HEK293T (cell line): ENCODE data around the gene CHRNA7.

Experiments
- CTCF ChIA-PET: fragments of 350-600 bp; formaldehyde crosslinking; extraction: SDS; loops from one replicate; lab custom pipeline; 2021; ENCODE audit warnings: antibody characterized with exemption, inconsistent platforms; lab: Yijun Ruan, JAX
- POLR2A ChIA-PET: fragments of 350-600 bp; formaldehyde crosslinking; extraction: SDS; loops from one replicate; lab custom pipeline; 2020; ENCODE audit warnings: antibody characterized with exemption, inconsistent platforms; lab: Yijun Ruan, JAX
- DNase-seq: peaks from one replicate; pipeline ENCODE4 v3.0.0; 2012; ENCODE audit warnings: mixed read lengths; ENCODE audit errors: extremely low spot score
- ARNT ChIP-seq: fragments of 450-650 bp; IDR thresholded peaks from 2 replicates; pipeline ENCODE4 v1.6.1; 2017; ENCODE audit warnings: mild to moderate bottlenecking
- BHLHE40 ChIP-seq: fragments of 450-650 bp; IDR thresholded peaks from 2 replicates; pipeline ENCODE4 v1.6.1; 2016; ENCODE audit warnings: mild to moderate bottlenecking, moderate library complexity, borderline replicate concordance
- CTBP1 ChIP-seq: fragments of 450-650 bp; IDR thresholded peaks from 2 replicates; pipeline ENCODE4 v1.6.1; 2016; ENCODE audit warnings: borderline replicate concordance
- ELF4 ChIP-seq: fragments of 450-650 bp; IDR thresholded peaks from 2 replicates; pipeline ENCODE4 v1.6.1; 2017; ENCODE audit warnings: antibody characterized with exemption
- FOXA1 ChIP-seq: fragments of 450-650 bp; IDR thresholded peaks from 2 replicates; pipeline ENCODE4 v1.6.1; 2016; ENCODE audit warnings: mild to moderate bottlenecking
- FOXK2 ChIP-seq: fragments of 450-650 bp; IDR thresholded peaks from 2 replicates; pipeline ENCODE4 v1.6.1; 2016; ENCODE audit warnings: mild to moderate bottlenecking
- FOXM1 ChIP-seq: fragments of 450-650 bp; IDR thresholded peaks from 2 replicates; pipeline ENCODE4 v1.6.1; 2017; ENCODE audit warnings: mild to moderate bottlenecking, borderline replicate concordance
- HDGF ChIP-seq: fragments of 450-650 bp; IDR thresholded peaks from 2 replicates; pipeline ENCODE4 v1.6.1; 2017; ENCODE audit warnings: antibody characterized with exemption, borderline replicate concordance
- L3MBTL2 ChIP-seq: fragments of 450-650 bp; conservative IDR thresholded peaks from 2 replicates; pipeline ENCODE4 v1.6.1; 2016; ENCODE audit warnings: mild to moderate bottlenecking
- LEF1 ChIP-seq: fragments of 450-650 bp; IDR thresholded peaks from 2 replicates; pipeline ENCODE4 v1.6.1; 2017; ENCODE audit warnings: mild to moderate bottlenecking, borderline replicate concordance
- NFRKB ChIP-seq: fragments of 450-650 bp; IDR thresholded peaks from 2 replicates; pipeline ENCODE4 v1.6.1; 2016; ENCODE audit warnings: mild to moderate bottlenecking, moderate library complexity
- SP1 ChIP-seq: fragments of 450-650 bp; IDR thresholded peaks from 2 replicates; pipeline ENCODE4 v1.6.1; 2017
- SUZ12 ChIP-seq: fragments of 450-650 bp; IDR thresholded peaks from 2 replicates; pipeline ENCODE4 v1.6.1; 2016; ENCODE audit warnings: mild to moderate bottlenecking
- TARDBP ChIP-seq: fragments of 450-650 bp; IDR thresholded peaks from 2 replicates; pipeline ENCODE4 v1.6.1; 2016
- ZNF384 ChIP-seq: fragments of 450-650 bp; IDR thresholded peaks from 2 replicates; pipeline ENCODE4 v1.6.1; 2016
- TF ChIP-seq, protein P1 (sequence below): fragments of 450-650 bp; IDR thresholded peaks from 2 replicates; pipeline ENCODE4 v1.6.1; 2016

Gene CHRNA7

DNA sequence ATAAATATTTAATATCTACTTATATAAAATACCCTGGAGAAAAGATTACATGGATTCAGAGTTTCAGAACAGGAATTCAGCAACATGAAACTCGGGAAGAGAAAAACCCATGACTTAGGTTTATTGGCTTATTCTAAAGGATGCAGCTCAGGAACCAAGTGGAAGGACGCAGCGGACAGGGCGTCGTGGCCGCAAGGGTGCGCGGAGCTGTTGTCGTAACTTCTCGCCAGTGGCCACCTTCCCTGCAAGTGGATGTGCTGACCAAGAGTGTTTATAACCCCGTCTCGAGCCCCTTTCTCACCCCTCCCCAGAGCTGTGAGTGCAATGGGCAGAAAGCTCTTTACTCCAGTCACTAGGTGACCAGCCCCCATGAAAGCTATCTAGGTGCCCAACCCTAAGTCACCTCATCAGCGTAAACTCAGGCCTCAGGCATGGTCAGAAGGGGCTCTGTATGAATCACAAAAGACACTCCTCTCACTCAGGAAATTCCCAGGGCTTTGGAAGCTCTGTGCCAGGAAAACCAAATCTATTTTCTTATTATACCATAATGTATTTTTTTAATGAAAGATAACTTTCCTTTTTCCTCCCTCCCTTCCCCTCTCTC lies 77.3 kb downstream of the CHRNA7 start:
- no peak for DNase-seq
- CTCF ChIA-PET, result no interaction called here
- no peak for TF ChIP-seq FOXK2
- TF ChIP-seq HDGF, result no peak
- no peak for TF ChIP-seq ZNF384
- TF ChIP-seq, protein P1, sequence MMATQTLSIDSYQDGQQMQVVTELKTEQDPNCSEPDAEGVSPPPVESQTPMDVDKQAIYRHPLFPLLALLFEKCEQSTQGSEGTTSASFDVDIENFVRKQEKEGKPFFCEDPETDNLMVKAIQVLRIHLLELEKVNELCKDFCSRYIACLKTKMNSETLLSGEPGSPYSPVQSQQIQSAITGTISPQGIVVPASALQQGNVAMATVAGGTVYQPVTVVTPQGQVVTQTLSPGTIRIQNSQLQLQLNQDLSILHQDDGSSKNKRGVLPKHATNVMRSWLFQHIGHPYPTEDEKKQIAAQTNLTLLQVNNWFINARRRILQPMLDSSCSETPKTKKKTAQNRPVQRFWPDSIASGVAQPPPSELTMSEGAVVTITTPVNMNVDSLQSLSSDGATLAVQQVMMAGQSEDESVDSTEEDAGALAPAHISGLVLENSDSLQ, result no peak
- TF ChIP-seq SP1, result no peak
- no peak for TF ChIP-seq SUZ12
- TF ChIP-seq ARNT, result no peak
- no peak for TF ChIP-seq LEF1
- no peak for TF ChIP-seq ELF4
- POLR2A ChIA-PET, result no interaction called here

DNA sequence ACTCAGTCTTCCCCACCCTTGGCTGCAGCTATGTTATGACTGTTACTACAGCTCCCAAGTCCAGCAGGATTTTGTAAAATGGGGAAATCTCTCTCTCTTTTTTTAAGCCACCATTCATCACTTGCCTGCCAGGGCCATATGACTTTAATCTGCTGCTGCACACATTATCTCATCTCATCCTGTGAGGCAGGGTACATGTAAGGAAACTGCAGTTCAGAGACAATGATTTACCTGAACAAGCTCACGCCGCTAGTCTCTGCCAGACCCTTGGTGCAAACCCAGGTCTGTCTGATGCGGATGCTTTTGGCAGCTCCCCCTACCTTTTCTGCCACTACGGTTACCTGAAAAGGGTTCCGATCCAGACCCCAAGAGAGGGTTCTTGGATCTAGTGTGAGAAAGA lies 78.3 kb downstream of the CHRNA7 start:
- TF ChIP-seq SP1 (no peak), CTBP1 (no peak), SUZ12 (no peak), FOXK2 (no peak), ELF4 (no peak), BHLHE40 (no peak), FOXM1 (no peak), NFRKB (no peak), FOXA1 (no peak), L3MBTL2 (no peak), ARNT (no peak), ZNF384 (no peak), LEF1 (no peak), TARDBP (no peak)
- TF ChIP-seq, protein P1, result no peak
- no peak for DNase-seq
- CTCF ChIA-PET, result no interaction called here
- POLR2A ChIA-PET, result no interaction called here

DNA sequence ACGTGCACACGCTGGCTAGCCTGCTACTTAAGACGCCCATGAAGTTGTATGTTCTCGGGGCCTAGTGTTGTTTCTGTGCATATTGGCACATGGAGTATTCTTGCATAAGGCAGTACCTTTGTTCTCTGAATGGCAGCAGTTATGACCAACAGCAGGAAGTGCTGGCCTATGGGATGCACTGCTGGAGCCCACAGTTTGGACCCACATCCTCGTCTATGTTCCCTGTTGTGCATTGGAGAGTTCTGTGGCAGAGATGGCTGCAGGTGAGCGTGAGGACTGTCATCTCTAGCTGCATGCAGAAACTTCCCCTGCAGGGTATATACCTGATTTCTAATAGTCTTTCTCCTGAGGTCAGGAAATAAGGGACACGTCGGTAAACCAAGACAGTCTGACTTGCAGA lies 81.8 kb downstream of the CHRNA7 start:
- no peak for TF ChIP-seq TARDBP
- ChIA-PET POLR2A (no interaction called here), CTCF (no interaction called here)
- no peak for DNase-seq

GRCh38 chr15:32113224-32113623 lies 82.9 kb downstream of the CHRNA7 start:
- TF ChIP-seq HDGF (no peak), ARNT (no peak), FOXK2 (no peak), ELF4 (no peak)
- no peak for DNase-seq
- ChIA-PET CTCF (no interaction called here), POLR2A (no interaction called here)

DNA sequence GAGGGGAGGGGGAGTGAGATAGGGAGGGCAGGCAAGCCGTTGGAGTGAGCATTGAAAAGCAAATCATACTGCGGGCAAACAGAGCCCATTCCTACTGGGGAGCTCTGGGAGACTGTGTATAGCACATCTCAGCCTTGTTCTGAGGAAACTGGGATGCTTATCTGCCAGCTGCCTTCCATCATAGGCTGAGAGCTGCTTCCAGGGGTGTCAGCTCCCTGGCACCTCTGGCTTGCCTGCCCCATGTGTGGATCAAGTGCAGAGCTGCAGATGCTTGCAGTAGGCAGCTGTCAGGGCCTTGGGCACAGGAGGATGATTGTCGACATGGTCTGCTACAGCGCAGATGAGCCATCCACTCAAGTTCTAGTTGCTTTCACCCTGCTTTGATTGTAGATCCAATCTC lies 86.8 kb downstream of the CHRNA7 start:
- TF ChIP-seq ELF4 (no peak), FOXA1 (no peak), ZNF384 (no peak), CTBP1 (no peak), NFRKB (no peak), SP1 (no peak), ARNT (no peak), HDGF (no peak), FOXK2 (no peak), TARDBP (no peak)
- TF ChIP-seq, protein P1, result no peak
- ChIA-PET CTCF (no interaction called here), POLR2A (no interaction called here)
- no peak for DNase-seq

DNA sequence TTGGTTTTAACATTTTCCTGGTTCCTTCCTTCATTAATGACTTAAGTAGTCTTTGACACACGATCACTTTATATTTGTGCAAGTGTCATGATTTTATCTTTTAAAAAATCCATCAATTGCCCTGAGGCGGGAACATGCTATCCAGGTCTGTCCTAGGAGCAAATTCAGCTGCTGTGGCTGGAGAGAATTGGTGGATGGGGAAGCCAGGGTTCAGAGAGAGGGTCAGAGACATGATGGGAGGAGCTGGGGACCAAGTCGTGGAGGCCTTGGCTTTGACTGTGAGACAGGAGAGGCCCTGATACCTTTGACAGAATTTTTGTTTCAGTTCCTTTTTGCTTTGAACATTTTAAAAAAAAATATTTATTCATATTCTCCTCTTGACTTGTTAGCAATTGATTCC lies 89.0 kb downstream of the CHRNA7 start:
- DNase-seq, result no peak
- CTCF ChIA-PET, result no interaction called here
- POLR2A ChIA-PET, result no interaction called here
- TF ChIP-seq NFRKB (no peak), FOXA1 (no peak), BHLHE40 (no peak), ELF4 (no peak), SP1 (no peak), SUZ12 (no peak), LEF1 (no peak), HDGF (no peak), ARNT (no peak), CTBP1 (no peak), TARDBP (no peak), ZNF384 (no peak)
- TF ChIP-seq, protein P1, result no peak
